Measurements from ENCODE around the gene SGMS1.

GRCh38 chr10:50310560-50311174 lies 313.1 kb downstream of the SGMS1 start:
- TF ChIP-seq CTCF (IDR thresholded peaks at IDR 0.05) (peak in 1 of 6 experiments; percentile 19), POLR2A (IDR thresholded peaks at IDR 0.05) (no peak)
